Vagina (tissue), 2 donors: ENCODE results near the gene TBC1D16.

Source experiments
- CTCF ChIP-seq, 3 experiments: fragments of 450-650 bp in 2 of 3; fragments of 200-600 bp in 1 of 3; sonication (generic) in 1 of 3; IDR thresholded peaks; one replicate each; pipeline ENCODE4 v1.5.1; 2017 to 2019; ENCODE audit warnings: antibody characterized with exemption in 3 of 3, mild to moderate bottlenecking in 2 of 3, moderate library complexity in 2 of 3
- POLR2A ChIP-seq, 2 donors: fragments of 450-650 bp; IDR thresholded peaks; one replicate each; pipeline ENCODE4 v1.6.1; 2017; ENCODE audit warnings: antibody characterized with exemption in 2 of 2, mild to moderate bottlenecking in 2 of 2, moderate library complexity in 2 of 2
- POLR2AphosphoS5 ChIP-seq, 2 donors: sonication (generic); formaldehyde crosslinking; IDR thresholded peaks; one replicate each; pipeline ENCODE4 v1.9.0; 2017; ENCODE audit warnings: antibody characterized with exemption in 2 of 2, mild to moderate bottlenecking in 2 of 2, low read depth in 1 of 2; ENCODE audit not compliant: insufficient read depth in 1 of 2

GRCh38 chr17:79994602-79995001 lies 41.1 kb downstream of the TBC1D16 start:
- no peak for TF ChIP-seq CTCF (IDR thresholded peaks at IDR 0.05)
- TF ChIP-seq POLR2A (IDR thresholded peaks at IDR 0.05), result no peak
- no peak for TF ChIP-seq POLR2AphosphoS5 (IDR thresholded peaks at IDR 0.05; ENCODE audit: insufficient read depth in 1 of 2, low read depth in 1 of 2)
